ENCODE results near the gene TIGD7.

GRCh38 chr16:3281222-3281820 is 23.9 kb downstream of the TIGD7 start:
- no peak for TF ChIP-seq EZH2 (IDR thresholded peaks at IDR 0.05; ENCODE audit: borderline replicate concordance, low read length)
- TF ChIP-seq CTCF (conservative IDR thresholded peaks at IDR 0.05 in 1 of 2, IDR thresholded peaks at IDR 0.05 in 1 of 2; ENCODE audit: extremely low read depth in 1 of 2, insufficient read depth in 1 of 2, low read depth in 1 of 2, low read length in 2 of 2): no peak
